ENCODE results near the gene SPOP.

SPOP gene

DNA sequence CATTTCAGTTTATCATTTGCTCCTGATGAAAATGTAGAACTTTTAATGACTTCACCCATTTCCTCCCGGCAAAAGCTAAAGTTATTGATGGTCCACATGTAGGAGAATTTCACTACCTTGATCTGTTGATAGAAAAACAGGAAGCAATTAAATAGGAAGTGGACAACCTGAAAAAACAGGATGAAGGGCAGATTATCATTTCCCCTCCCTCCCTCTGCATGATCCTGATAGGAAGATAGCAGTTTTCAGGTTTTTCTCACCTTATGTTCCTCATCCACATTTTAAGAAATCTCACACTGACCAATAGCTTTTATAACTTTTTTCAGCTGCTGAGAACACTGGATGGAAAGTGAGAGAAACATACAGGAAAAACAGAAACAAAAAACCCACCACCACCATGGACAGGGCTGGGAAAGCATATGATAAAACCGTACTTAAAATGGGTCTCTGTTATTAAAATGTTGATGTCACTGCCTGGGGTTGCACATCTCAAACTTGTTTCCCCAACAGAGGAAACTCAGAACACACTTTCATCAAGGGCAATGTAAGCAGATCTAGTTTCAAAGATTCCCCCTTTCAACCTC, 55.9 kb downstream of the SPOP start:
- DNase-seq (ENCODE audit: low read depth, low spot score): no peak
- H3K27ac ChIP-seq: no peak overlapping the region

GRCh38 chr17:49621420-49621819, 56.5 kb downstream of the SPOP start:
- H3K27ac ChIP-seq: no peak overlapping the region
- DNase-seq (ENCODE audit: low read depth, low spot score): no peak

- no peak overlapping the region for H3K27ac ChIP-seq
- DNase-seq (ENCODE audit: low read depth, low spot score): no peak
These were observed 59.8 kb downstream of the SPOP start for GRCh38 chr17:49618028-49618611.

GRCh38 chr17:49616601-49617131, 61.2 kb downstream of the SPOP start:
- H3K27ac ChIP-seq: no peak overlapping the region
- DNase-seq (ENCODE audit: low read depth, low spot score): no peak

DNA sequence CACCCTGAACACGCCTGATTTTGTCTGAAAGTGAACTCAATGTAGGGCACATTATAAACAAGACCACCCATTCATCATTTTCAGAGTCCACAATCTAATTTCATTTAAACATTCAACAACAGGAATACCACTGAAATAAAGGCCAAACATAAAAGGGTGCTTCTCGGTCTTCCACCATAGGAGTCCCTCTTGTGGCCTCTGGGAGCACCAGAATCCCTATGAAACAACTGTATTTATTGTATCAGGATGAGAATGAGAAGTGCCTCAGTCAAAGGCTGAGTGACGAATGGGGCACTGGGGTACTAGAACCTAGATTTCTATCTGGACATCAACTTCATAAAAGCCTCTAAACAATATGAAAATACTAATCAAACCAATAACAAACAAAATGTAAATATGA, 61.8 kb downstream of the SPOP start:
- DNase-seq (ENCODE audit: low read depth, low spot score): no peak

DNA sequence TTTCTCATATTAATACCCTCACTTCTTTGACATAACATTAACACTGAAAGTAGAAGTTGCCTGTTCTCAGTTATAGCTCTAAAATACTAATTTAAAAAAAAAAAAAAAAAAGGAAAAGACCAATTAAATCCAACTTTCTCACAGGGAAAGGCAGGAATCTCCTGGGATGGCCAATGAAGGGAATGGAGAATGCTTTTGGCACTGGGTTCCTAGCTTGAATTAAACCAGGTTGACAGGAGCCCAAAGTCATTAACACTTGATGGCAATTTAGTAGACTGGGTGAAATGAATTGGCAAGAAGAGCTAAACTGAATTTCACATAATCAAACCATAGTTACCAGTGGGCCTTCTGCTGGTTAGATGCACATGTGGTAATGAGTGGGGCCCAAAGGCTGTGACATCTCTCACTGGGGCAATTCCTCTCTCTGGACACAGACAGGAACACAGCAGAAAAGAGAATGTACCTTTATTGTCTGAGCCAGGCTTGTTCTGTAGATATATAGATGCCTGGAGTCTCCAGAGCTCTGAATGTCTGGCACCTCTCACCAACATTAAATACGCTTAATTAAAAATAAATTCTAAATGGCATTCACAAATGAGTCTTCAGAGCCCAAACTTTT, 64.6 kb downstream of the SPOP start:
- DNase-seq (ENCODE audit: low read depth, low spot score): no peak

More for the DNA sequence above, 61.8 kb downstream of the SPOP start:
- no peak overlapping the region for H3K27ac ChIP-seq

DNA sequence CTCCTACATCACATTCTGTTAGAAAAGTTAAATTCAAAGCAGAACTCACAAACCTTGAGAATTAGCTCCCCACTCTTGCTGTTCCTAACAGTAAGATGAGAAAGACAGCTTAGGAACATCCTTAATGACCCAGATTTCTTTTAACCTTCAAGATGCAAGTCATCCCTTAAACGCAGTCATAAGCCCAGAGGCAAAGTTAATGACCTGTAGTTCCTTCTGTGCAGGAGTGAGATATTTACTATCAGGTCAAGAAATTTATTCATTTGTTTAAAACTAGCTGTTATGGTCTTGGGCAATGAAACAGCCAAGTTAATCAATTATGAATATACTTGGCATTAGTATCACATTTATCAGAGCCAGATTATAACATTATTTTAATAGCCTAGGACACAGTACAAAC, 65.2 kb downstream of the SPOP start:
- DNase-seq (ENCODE audit: low read depth, low spot score): no peak
- H3K27ac ChIP-seq: no peak overlapping the region

More for the DNA sequence above, 64.6 kb downstream of the SPOP start:
- no peak overlapping the region for H3K27ac ChIP-seq

- no peak for DNase-seq (ENCODE audit: low read depth, low spot score)
- H3K27ac ChIP-seq: no peak overlapping the region
These were observed 66.9 kb downstream of the SPOP start for GRCh38 chr17:49610883-49611584.

DNA sequence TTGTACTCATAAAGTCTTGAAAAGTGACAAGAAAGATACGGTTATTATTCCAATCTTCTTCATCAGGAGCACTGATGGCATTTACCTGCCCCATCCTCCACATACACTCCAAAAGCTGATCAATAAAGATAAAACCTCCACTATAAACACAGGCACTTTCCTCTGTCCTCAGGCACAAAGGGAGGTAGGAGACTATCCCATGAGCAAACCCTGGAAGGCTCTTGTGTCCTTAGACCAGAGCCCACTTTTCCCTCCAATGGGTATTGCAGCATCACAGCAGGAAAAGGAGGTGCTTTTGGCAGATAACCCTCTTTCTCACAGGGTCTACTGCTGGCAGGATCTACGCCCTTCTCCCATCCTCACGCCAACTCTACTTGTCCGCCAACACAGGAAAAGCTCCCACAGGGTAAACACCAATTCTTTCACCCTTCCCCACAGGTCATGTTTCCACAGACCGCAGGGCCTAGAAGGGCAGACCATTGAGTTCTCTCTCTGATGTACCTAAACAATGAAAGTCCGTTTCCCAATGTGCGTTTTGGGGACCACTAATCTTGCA, 73.5 kb downstream of the SPOP start:
- DNase-seq (ENCODE audit: low read depth, low spot score): no peak
- no peak overlapping the region for H3K27ac ChIP-seq

- H3K27ac ChIP-seq: no peak overlapping the region
- no peak for DNase-seq (ENCODE audit: low read depth, low spot score)
These were observed 74.2 kb downstream of the SPOP start for GRCh38 chr17:49603720-49604119.

DNA sequence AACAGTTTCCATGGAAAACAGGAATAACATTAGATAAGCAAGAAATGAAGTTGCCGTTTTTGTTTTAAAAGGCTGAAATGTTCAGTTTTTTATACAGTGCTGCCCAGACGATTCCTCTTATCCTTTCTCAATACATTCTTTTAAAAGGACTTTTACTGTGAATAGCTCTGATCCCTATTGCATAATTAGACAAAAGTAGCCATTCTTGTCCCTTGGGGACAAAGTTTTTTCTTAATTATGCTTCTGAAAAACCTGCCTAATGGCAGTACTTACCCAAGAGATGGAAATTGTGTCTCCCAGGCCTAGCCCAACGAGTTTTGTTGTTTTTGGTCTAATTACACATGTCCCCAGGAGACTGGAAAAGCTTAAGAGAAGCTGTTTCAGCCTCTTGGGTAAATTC, 74.7 kb downstream of the SPOP start:
- DNase-seq (ENCODE audit: low read depth, low spot score): no peak
- H3K27ac ChIP-seq: no peak overlapping the region

DNA sequence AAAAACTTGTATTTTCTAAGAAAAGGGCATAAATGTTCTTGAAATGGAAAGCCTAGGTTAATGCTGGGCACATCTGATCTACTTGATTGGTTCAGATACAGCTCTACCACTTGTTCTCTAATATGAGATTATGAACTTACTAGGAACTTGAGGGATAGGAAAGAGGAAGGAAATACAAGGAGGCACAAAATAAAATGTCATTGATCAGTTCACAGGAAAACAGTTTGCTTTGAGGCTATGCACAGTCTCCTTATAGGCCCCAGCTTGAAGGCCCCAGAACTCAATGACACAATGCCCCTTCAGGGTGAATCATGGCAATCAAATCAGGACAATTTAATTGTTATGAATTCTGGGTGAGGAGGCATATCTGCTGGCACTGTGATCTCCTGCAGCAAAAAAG, 75.1 kb downstream of the SPOP start:
- H3K27ac ChIP-seq: no peak overlapping the region
- DNase-seq (ENCODE audit: low read depth, low spot score): no peak

GRCh38 chr17:49600949-49601348, 76.9 kb downstream of the SPOP start:
- H3K27ac ChIP-seq: no peak overlapping the region
- DNase-seq (ENCODE audit: low read depth, low spot score): no peak

- no peak for DNase-seq (ENCODE audit: low read depth, low spot score)
- H3K27ac ChIP-seq: no peak overlapping the region
These were observed 79.0 kb downstream of the SPOP start for GRCh38 chr17:49598918-49599317.

DNA sequence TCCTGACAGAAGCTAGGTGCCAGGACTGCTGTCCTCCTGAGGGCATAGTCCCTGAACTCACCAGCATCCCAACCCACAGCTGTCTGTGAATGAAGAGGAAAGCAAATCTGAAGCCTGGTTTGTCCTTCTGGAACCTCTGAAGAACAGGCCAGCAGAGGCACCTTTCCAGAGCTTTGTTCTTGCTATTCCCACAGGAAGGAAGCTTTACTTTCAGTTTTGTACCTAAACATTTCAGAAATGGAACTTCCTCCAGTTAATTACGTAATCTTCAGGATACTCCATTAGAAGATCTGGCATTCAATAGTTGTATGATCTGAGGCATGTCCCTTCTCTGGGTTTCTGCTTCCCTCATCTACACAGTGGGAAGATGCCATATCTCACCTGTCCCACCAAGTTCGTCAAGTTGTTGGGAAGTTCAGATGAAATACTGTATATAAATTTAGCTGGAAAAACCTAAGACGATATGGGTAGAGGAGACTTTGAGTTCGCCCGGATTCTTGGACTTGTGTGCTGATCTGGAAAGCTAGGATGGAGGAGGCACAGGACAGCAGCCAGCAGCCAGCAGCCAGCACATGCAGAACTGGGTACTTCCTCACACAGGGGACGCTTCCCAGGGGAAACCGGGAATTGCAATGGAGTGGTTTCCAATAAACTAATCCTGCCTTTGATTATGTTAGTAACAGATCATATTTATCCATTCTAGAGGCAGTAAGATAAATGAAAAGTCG, 79.8 kb downstream of the SPOP start:
- no peak for DNase-seq (ENCODE audit: low read depth, low spot score)
- no peak overlapping the region for H3K27ac ChIP-seq

DNA sequence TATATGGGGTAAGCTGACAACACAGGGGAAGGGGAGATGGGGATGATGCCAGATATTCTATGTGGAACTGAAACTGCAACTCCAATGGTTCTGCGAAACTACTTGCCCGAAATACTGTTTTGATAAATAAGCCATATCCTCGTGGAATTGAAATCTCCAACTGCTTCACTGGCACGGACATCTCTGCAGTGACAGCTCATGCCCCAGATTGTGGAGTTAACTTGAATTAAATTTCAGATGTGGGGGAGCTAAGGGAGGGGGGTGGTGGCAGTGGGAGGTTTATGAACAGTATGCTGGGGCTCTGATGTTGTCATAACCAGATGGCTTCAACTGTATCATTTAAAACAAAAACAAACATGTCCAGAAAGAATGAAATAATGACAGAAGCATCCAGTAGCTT, 80.5 kb downstream of the SPOP start:
- DNase-seq (ENCODE audit: low read depth, low spot score): no peak
- no peak overlapping the region for H3K27ac ChIP-seq

DNA sequence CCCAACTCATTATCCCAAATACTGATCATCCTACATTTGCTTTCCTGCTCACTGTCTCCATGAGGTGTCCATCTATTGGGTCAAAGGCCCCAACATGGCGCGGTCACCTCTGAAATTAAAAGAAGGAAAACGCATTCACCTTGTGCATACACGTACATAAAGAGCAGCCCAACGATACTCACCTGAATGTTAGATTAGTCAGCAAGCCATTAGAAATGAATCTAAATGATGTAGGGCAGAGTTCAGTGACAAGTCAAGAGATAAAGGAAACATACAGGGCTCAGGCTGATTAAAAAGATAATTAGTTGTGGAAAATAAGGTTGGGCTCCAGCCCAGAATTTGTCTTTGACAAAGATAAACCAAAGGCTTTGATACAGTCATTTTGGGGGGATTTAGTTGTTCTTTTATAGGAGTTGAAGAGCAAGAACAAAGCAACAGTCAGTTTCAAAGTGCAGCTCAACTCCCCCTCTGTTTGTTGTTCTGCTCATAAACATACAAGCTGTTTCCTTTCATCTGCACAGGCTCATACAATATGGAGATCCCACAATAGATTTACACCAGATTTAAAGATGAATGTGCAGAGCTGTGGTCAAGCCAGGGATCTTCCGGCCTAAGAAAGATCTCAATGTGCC, 81.2 kb downstream of the SPOP start:
- no peak for DNase-seq (ENCODE audit: low read depth, low spot score)
- no peak overlapping the region for H3K27ac ChIP-seq

DNA sequence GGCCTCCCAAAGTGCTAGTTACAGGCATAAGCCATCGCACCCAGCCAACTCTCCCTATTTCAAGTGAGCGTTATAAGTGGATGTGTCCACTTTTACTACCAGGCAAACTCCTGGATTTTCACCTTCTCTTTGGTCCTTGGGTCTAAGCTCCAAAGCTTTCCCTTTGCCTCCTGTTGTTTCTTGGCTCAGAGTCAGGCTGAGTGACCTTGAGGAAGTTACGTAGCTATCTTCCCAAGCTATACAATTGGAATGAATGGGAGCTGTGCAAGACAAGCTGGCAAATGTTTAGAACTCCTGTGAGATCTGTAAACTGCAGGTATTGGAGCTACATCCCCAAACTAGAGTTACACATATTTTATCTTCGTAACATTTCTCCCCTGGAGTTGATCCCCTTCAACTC, 81.9 kb downstream of the SPOP start:
- no peak overlapping the region for H3K27ac ChIP-seq
- DNase-seq (ENCODE audit: low read depth, low spot score): no peak

DNA sequence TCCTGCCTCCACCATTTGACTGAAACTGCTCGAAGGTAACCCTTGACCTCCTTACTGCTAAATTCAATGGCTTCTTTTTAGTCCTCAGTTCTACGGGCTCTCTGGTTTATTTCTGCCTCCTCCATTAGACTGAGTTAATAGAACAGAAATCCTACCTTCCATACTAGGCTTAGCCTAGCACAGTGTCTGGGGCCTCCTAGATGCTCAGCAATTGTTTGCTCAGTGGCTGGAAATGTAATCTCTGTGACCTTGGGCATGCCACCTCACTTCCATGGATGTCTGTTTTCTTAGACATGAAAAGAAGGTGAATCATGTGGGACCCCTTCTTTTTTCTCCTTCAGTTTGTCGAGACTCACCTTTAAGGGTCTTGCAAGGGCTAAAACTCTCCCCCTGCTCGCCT, 82.6 kb downstream of the SPOP start:
- no peak overlapping the region for H3K27ac ChIP-seq
- DNase-seq (ENCODE audit: low read depth, low spot score): no peak

DNA sequence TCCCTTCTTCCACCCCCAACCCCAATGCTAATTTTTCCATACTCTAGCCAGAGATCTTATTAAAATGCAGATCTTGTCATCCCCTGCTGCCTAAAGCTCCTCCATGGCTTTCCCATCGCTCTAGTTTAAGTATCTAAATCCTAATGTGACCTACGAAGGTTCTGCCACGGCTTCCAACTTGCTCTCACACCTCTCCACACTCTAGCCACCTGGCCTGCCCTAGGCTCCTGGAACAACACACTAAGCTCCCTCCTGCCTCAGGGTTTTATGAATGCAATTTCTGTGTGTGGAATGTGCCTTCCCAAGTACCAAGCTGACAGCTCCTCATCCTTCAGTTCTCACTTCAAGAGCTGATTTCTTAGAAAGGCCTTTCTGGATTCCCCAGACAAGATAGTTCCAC, 85.6 kb downstream of the SPOP start:
- no peak for DNase-seq (ENCODE audit: low read depth, low spot score)
- no peak overlapping the region for H3K27ac ChIP-seq
